ENCODE data around the gene AOPEP. TPM values are rescaled to one million over a fixed set of nuclear protein-coding genes. Genes with fewer than 3 reads are reported as not detected.
"Not testable (repeated sequence)": the region's sequence is repeated elsewhere in the genome, so short reads cannot be mapped to it uniquely, and the experiment has no call there.

AOPEP gene
- total RNA-seq, 1 donor from 2014 or later: 32.1 TPM

GRCh38 chr9:94966046-94966445 lies 239.5 kb downstream of the AOPEP start:
- DNase-seq: not testable (repeated sequence)

GRCh38 chr9:94967482-94967881 lies 241.0 kb downstream of the AOPEP start:
- no peak for DNase-seq

GRCh38 chr9:94971378-94972131 lies 245.1 kb downstream of the AOPEP start:
- DNase-seq: no peak

- DNase-seq: no peak
These were observed 247.0 kb downstream of the AOPEP start for GRCh38 chr9:94973451-94973941.

GRCh38 chr9:94974154-94974879 lies 247.8 kb downstream of the AOPEP start:
- no peak for DNase-seq

- DNase-seq: no peak
These were observed 249.0 kb downstream of the AOPEP start for GRCh38 chr9:94975480-94975879.

- no peak for DNase-seq
These were observed 249.6 kb downstream of the AOPEP start for GRCh38 chr9:94976077-94976476.

GRCh38 chr9:94977416-94977815 lies 250.9 kb downstream of the AOPEP start:
- no peak for DNase-seq

GRCh38 chr9:94979904-94980507 lies 253.5 kb downstream of the AOPEP start:
- no peak for DNase-seq

GRCh38 chr9:94980947-94981722 lies 254.6 kb downstream of the AOPEP start:
- no peak for DNase-seq

- no peak for DNase-seq
These were observed 255.2 kb downstream of the AOPEP start for GRCh38 chr9:94981723-94982090.

GRCh38 chr9:94982211-94982610 lies 255.7 kb downstream of the AOPEP start:
- no peak for DNase-seq

GRCh38 chr9:94983552-94983951 lies 257.1 kb downstream of the AOPEP start:
- no peak for DNase-seq

- DNase-seq: no peak
These were observed 258.5 kb downstream of the AOPEP start for GRCh38 chr9:94984891-94985476.

GRCh38 chr9:94985649-94986048 lies 259.1 kb downstream of the AOPEP start:
- no peak for DNase-seq

- no peak for DNase-seq
These were observed 261.2 kb downstream of the AOPEP start for GRCh38 chr9:94987731-94988130.

- no peak for DNase-seq
These were observed 264.5 kb downstream of the AOPEP start for GRCh38 chr9:94990897-94991561.

- DNase-seq: no peak
These were observed 265.7 kb downstream of the AOPEP start for GRCh38 chr9:94991961-94992907.

GRCh38 chr9:94993160-94993820 lies 266.8 kb downstream of the AOPEP start:
- no peak for DNase-seq

- DNase-seq: no peak
These were observed 267.3 kb downstream of the AOPEP start for GRCh38 chr9:94993821-94994165.
